OCI-LY3 (cell line): ENCODE results near the gene BSPRY.
"Not testable (repeated sequence)": the region's sequence is repeated elsewhere in the genome, so short reads cannot be mapped to it uniquely, and the experiment has no call there.

ENCODE experiments used
- CTCF ChIP-seq: fragments of 200-600, 300-600 bp; sonication (generic); IDR thresholded peaks from 2 replicates; pipeline ENCODE4 v1.5.1; 2014; ENCODE audit warnings: antibody characterized with exemption, low read length, low read depth
- EZH2phosphoT487 ChIP-seq: fragments of 200-600 bp; shearing (Covaris generic); IDR thresholded peaks from 2 replicates; pipeline ENCODE4 v1.6.1; 2018; ENCODE audit warnings: antibody characterized with exemption, mixed run types, low read depth

- TF ChIP-seq CTCF, EZH2phosphoT487: not testable (repeated sequence)
These were observed 16.3 kb downstream of the BSPRY start for GRCh38 chr9:113365652-113366051.
